Trophoblast cell (in vitro differentiated cells and primary cell): ENCODE results near the gene CEP162.
"Not testable (repeated sequence)": the region's sequence is repeated elsewhere in the genome, so short reads cannot be mapped to it uniquely, and the experiment has no call there.

ENCODE experiments used
- DNase-seq, 2 donors: peaks; one replicate each; pipeline ENCODE4 v3.0.0-alpha.2; 2016
- H2AFZ ChIP-seq: 2 replicates; pipeline ENCODE4 v1.6.1; 2013; ENCODE audit warnings: low read length, moderate library complexity, mild to moderate bottlenecking; ENCODE audit not compliant: insufficient read depth, poor library complexity
- H2AK5ac ChIP-seq: 2 replicates; pipeline ENCODE4 v1.6.1; 2013; ENCODE audit warnings: mild to moderate bottlenecking, low read length
- H2BK120ac ChIP-seq: 2 replicates; pipeline ENCODE4 v1.6.1; 2013; ENCODE audit warnings: low read length, mild to moderate bottlenecking, moderate library complexity; ENCODE audit not compliant: insufficient read depth, poor library complexity
- H2BK12ac ChIP-seq: 2 replicates; pipeline ENCODE4 v1.6.1; 2013; ENCODE audit warnings: mild to moderate bottlenecking, low read length, moderate library complexity
- H2BK5ac ChIP-seq: 2 replicates; pipeline ENCODE4 v1.6.1; 2013; ENCODE audit warnings: low read length, low read depth, moderate library complexity, mild to moderate bottlenecking; ENCODE audit not compliant: poor library complexity
- H3K14ac ChIP-seq: 2 replicates; pipeline ENCODE4 v1.6.1; 2013; ENCODE audit warnings: mild to moderate bottlenecking, low read length
- H3K18ac ChIP-seq: 2 replicates; pipeline ENCODE4 v1.6.1; 2013; ENCODE audit warnings: mild to moderate bottlenecking, low read length
- H3K23ac ChIP-seq: 2 replicates; pipeline ENCODE4 v1.6.1; 2013; ENCODE audit warnings: low read length
- H3K27ac ChIP-seq: 2 replicates; pipeline ENCODE4 v1.5.1; 2013; ENCODE audit warnings: low read depth, mild to moderate bottlenecking, inconsistent platforms, low read length, moderate library complexity
- H3K27me3 ChIP-seq: 2 replicates; pipeline ENCODE4 v1.6.1; 2013; ENCODE audit warnings: inconsistent platforms, mild to moderate bottlenecking, low read length, moderate library complexity; ENCODE audit not compliant: insufficient read depth
- H3K36me3 ChIP-seq, 2 experiments: 1 replicate in 1 of 2; 2 replicates in 1 of 2; pipeline ENCODE4 v1.6.1; 2013; ENCODE audit warnings: low read length in 2 of 2, mild to moderate bottlenecking in 2 of 2, moderate library complexity in 1 of 2; ENCODE audit not compliant: insufficient read depth in 2 of 2, control insufficient read depth in 1 of 2
- H3K4ac ChIP-seq: 2 replicates; pipeline ENCODE4 v1.6.1; 2013; ENCODE audit warnings: low read depth, mild to moderate bottlenecking, low read length, moderate library complexity
- H3K4me1 ChIP-seq, 2 experiments: 1 replicate in 1 of 2; 2 replicates in 1 of 2; pipeline ENCODE4 v1.6.1; 2013; ENCODE audit warnings: low read length in 2 of 2, mild to moderate bottlenecking in 2 of 2, moderate library complexity in 1 of 2; ENCODE audit not compliant: insufficient read depth in 2 of 2, control insufficient read depth in 1 of 2
- H3K4me2 ChIP-seq: 2 replicates; pipeline ENCODE4 v1.6.1; 2013; ENCODE audit warnings: inconsistent platforms, mild to moderate bottlenecking, low read length, moderate library complexity
- H3K4me3 ChIP-seq: 2 replicates; pipeline ENCODE4 v1.5.1; 2013; ENCODE audit warnings: mild to moderate bottlenecking, low read depth, low read length, inconsistent platforms
- H3K79me1 ChIP-seq: one replicate; pipeline ENCODE4 v1.6.1; 2013; ENCODE audit warnings: low read length
- H3K79me2 ChIP-seq: 2 replicates; pipeline ENCODE4 v1.6.1; 2013; ENCODE audit warnings: low read length, mild to moderate bottlenecking; ENCODE audit not compliant: control insufficient read depth, insufficient read depth, poor library complexity
- H3K9ac ChIP-seq: 2 replicates; pipeline ENCODE4 v1.6.1; 2013; ENCODE audit warnings: mild to moderate bottlenecking, low read length
- H3K9me3 ChIP-seq: 2 replicates; pipeline ENCODE4 v1.6.1; 2013; ENCODE audit warnings: low read depth, mild to moderate bottlenecking, control low read depth, inconsistent platforms, low read length; ENCODE audit not compliant: insufficient read depth
- H4K12ac ChIP-seq: 2 replicates; pipeline ENCODE4 v1.6.1; 2013; ENCODE audit warnings: low read depth, mild to moderate bottlenecking, low read length, moderate library complexity
- H4K8ac ChIP-seq: 2 replicates; pipeline ENCODE4 v1.6.1; 2013; ENCODE audit warnings: low read depth, mild to moderate bottlenecking, low read length, moderate library complexity
- H4K91ac ChIP-seq: one replicate; pipeline ENCODE4 v1.6.1; 2013; ENCODE audit warnings: low read depth, mild to moderate bottlenecking, low read length, moderate library complexity
- WGBS: extraction: QIAGEN DNeasy Blood & Tissue Kit; methylation state at CpG from one replicate; pipeline ENCODE4 v1.1.7; 2013; ENCODE audit warnings: missing lambda C conversion rate; ENCODE audit not compliant: insufficient read length, insufficient coverage; ENCODE audit errors: extremely low coverage; 5-methylcytosine and 5-hydroxymethylcytosine counted together

CEP162 gene

GRCh38 chr6:84129588-84129987, 97.9 kb downstream of the CEP162 start:
- not testable (repeated sequence) for H3K9me3 ChIP-seq, H3K4ac ChIP-seq, H3K27me3 ChIP-seq, H3K27ac ChIP-seq, H2AK5ac ChIP-seq, H3K9ac ChIP-seq, H3K14ac ChIP-seq, H3K4me1 ChIP-seq, H4K91ac ChIP-seq, H3K18ac ChIP-seq, H4K12ac ChIP-seq, H3K79me2 ChIP-seq, H3K79me1 ChIP-seq, H3K4me3 ChIP-seq, H2BK12ac ChIP-seq, H2AFZ ChIP-seq, H4K8ac ChIP-seq, H2BK120ac ChIP-seq, H2BK5ac ChIP-seq, H3K23ac ChIP-seq, H3K4me2 ChIP-seq, DNase-seq
- WGBS, result no CpG with 5 or more reads among the region's 1 CpG
- H3K36me3 ChIP-seq, result peaks cover 9 to 12% of the 10 kb centered on the region in 2 experiments

- no peak overlapping the region for H3K27ac ChIP-seq
Observed at GRCh38 chr6:84123186-84123585, 104.3 kb downstream of the CEP162 start.

DNA sequence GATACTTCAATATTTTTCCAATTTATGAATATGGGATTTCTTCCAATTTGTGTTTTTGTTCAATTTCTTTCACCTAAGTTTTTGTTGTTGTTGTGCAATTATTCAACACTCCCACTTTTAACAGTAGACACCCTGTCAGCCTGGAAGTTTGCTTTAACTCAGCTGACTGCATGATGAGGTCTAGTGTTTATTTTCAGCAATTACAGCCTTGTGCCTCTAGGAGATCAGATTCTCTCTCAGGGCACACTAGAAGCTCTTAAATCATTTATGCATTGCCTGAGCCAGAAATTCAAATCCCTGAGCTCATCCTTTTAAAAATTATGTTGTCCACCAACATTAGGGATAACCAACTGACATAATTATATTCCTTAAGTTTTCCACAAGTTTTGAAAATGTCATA, 108.2 kb downstream of the CEP162 start:
- H2AFZ ChIP-seq, result no peak overlapping the region
- H3K4me1 ChIP-seq, result peaks cover 0 to 2% of the 10 kb centered on the region in 2 experiments
- H4K12ac ChIP-seq, result no peak overlapping the region
- H4K91ac ChIP-seq, result no peak overlapping the region
- H3K18ac ChIP-seq, result no peak overlapping the region
- H2BK5ac ChIP-seq, result no peak overlapping the region
- no peaks in the 10 kb centered on the region for H3K79me1 ChIP-seq
- no peaks in the 10 kb centered on the region for H3K9me3 ChIP-seq
- H4K8ac ChIP-seq, result no peak overlapping the region
- no peaks in the 10 kb centered on the region for H3K79me2 ChIP-seq
- H2AK5ac ChIP-seq, result no peak overlapping the region
- no peak overlapping the region for H3K23ac ChIP-seq
- no peak overlapping the region for H2BK12ac ChIP-seq
- no peak overlapping the region for H3K14ac ChIP-seq
- H3K4me3 ChIP-seq, result no peak overlapping the region
- H3K27ac ChIP-seq, result no peak overlapping the region
- no peak overlapping the region for H2BK120ac ChIP-seq
- no peak overlapping the region for H3K9ac ChIP-seq
- no peaks in the 10 kb centered on the region for H3K36me3 ChIP-seq
- DNase-seq, result no peak
- H3K4ac ChIP-seq, result no peak overlapping the region
- no peak overlapping the region for H3K4me2 ChIP-seq
- H3K27me3 ChIP-seq, result no peaks in the 10 kb centered on the region

More at GRCh38 chr6:84123186-84123585, 104.3 kb downstream of the CEP162 start:
- Histone ChIP-seq H3K79me2 (no peaks in the 10 kb centered on the region), H3K23ac (no peak overlapping the region), H3K14ac (no peak overlapping the region), H3K4ac (no peak overlapping the region), H4K91ac (no peak overlapping the region), H3K79me1 (no peaks in the 10 kb centered on the region), H2BK120ac (no peak overlapping the region), H2BK5ac (no peak overlapping the region), H4K12ac (no peak overlapping the region), H3K4me3 (no peak overlapping the region), H3K9me3 (no peaks in the 10 kb centered on the region), H3K36me3 (no peaks in the 10 kb centered on the region), H3K9ac (no peak overlapping the region), H3K4me1 (peaks cover 0 to 2% of the 10 kb centered on the region in 2 experiments), H3K18ac (no peak overlapping the region), H3K27me3 (no peaks in the 10 kb centered on the region), H3K4me2 (no peak overlapping the region), H2BK12ac (no peak overlapping the region), H2AFZ (no peak overlapping the region), H4K8ac (no peak overlapping the region), H2AK5ac (no peak overlapping the region)
- no CpG with 5 or more reads among the region's 2 CpGs for WGBS
- no peak for DNase-seq

DNA sequence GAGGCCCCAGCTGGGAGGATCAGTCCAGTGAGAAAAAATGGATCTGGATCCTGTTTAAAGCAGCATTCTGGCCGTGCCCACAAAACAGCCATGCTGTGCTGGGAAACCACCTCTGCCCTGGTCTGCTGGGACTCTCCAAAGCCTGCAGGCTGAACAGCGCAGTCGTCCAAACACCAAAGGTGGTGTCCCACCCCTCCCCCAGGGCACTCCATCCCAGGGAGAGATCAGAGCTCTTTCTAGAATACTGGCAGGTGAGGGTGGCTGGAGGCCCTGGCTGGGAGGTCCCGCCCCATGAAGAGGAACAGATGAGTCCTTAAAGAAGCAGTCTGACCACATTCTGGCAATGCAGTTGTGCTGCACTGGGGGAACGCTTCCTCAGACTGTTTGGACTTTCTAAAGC, 109.3 kb downstream of the CEP162 start:
- WGBS, result no CpG with 5 or more reads among the region's 5 CpGs
- H3K79me2 ChIP-seq, result no peaks in the 10 kb centered on the region
- H3K9me3 ChIP-seq, result no peaks in the 10 kb centered on the region

More for the DNA sequence above, 109.3 kb downstream of the CEP162 start:
- no peak overlapping the region for H3K4me2 ChIP-seq
- peak; percentile 91 to 95 for DNase-seq
- H3K23ac ChIP-seq, result no peak overlapping the region
- H2BK12ac ChIP-seq, result no peak overlapping the region
- no peak overlapping the region for H3K27ac ChIP-seq
- no peak overlapping the region for H4K8ac ChIP-seq
- H3K4me1 ChIP-seq, result peaks cover 0 to 2% of the 10 kb centered on the region in 2 experiments
- H4K12ac ChIP-seq, result no peak overlapping the region
- H3K18ac ChIP-seq, result no peak overlapping the region
- no peaks in the 10 kb centered on the region for H3K27me3 ChIP-seq
- H2AFZ ChIP-seq, result no peak overlapping the region
- no peaks in the 10 kb centered on the region for H3K36me3 ChIP-seq
- H3K79me1 ChIP-seq, result no peaks in the 10 kb centered on the region
- no peak overlapping the region for H3K4ac ChIP-seq
- H3K14ac ChIP-seq, result no peak overlapping the region
- no peak overlapping the region for H2BK5ac ChIP-seq
- H2BK120ac ChIP-seq, result no peak overlapping the region
- no peak overlapping the region for H3K9ac ChIP-seq
- no peak overlapping the region for H3K4me3 ChIP-seq
- H2AK5ac ChIP-seq, result no peak overlapping the region
- H4K91ac ChIP-seq, result no peak overlapping the region
